Keratinocyte (primary cell): ENCODE data around the gene VAT1.

Source experiments
- EZH2 ChIP-seq: IDR thresholded peaks from one replicate; pipeline ENCODE4 v1.6.1; 2012; ENCODE audit warnings: inconsistent platforms, mild to moderate bottlenecking, low read length, moderate library complexity
- TF ChIP-seq, protein P1 (sequence below), 3 experiments: IDR thresholded peaks in 1 of 3; conservative IDR thresholded peaks in 1 of 3; optimal IDR thresholded peaks in 1 of 3; 2 replicates in 2 of 3; 3 replicates in 1 of 3; pipeline versions ENCODE3 to v1.5.1; 2011; ENCODE audit warnings: low read length in 3 of 3, mild to moderate bottlenecking in 3 of 3, moderate library complexity in 2 of 3, control low read depth in 1 of 3, inconsistent platforms in 1 of 3; ENCODE audit not compliant: insufficient read depth in 2 of 3; ENCODE audit errors: extremely low read depth in 1 of 3

DNA sequence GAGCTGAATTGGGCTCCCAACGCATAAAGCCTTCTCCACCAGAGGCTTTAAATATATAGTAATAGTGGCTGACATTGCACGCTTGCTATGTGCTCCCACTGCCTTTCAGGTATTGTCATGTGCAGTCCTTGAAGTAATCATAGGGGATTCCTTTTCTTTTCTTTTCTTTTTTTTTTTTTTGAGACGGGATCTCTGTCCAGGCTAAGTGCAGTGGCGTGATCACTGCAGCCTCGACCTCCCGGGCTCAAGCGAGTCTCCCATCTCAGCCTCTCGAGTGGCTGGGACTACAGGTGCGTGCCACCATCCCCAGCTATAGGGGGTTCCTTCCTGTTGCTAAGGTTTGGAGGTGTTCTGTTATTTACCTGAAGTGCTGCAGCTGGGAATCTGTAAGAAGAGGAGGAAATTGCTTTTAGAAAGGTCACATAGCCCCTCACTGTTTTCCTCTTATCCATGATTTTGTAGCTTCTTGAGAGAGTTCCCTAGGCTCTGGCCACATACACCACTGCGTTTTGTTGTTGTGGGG lies 23.1 kb downstream of the VAT1 start:
- TF ChIP-seq, protein P1, sequence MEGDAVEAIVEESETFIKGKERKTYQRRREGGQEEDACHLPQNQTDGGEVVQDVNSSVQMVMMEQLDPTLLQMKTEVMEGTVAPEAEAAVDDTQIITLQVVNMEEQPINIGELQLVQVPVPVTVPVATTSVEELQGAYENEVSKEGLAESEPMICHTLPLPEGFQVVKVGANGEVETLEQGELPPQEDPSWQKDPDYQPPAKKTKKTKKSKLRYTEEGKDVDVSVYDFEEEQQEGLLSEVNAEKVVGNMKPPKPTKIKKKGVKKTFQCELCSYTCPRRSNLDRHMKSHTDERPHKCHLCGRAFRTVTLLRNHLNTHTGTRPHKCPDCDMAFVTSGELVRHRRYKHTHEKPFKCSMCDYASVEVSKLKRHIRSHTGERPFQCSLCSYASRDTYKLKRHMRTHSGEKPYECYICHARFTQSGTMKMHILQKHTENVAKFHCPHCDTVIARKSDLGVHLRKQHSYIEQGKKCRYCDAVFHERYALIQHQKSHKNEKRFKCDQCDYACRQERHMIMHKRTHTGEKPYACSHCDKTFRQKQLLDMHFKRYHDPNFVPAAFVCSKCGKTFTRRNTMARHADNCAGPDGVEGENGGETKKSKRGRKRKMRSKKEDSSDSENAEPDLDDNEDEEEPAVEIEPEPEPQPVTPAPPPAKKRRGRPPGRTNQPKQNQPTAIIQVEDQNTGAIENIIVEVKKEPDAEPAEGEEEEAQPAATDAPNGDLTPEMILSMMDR (optimal IDR thresholded peaks at IDR 0.05 in 1 of 3, IDR thresholded peaks at IDR 0.05 in 1 of 3, conservative IDR thresholded peaks at IDR 0.05 in 1 of 3; ENCODE audit: extremely low read depth in 1 of 3, insufficient read depth in 2 of 3, low read length in 3 of 3), result no peak
- no peak for TF ChIP-seq EZH2
